K562 (cell line): ENCODE results near the gene NCOA1. TPM values are rescaled to one million over a fixed set of nuclear protein-coding genes. Genes with fewer than 3 reads are reported as not detected.
A peak's percentile ranks its signal among the peaks of the same experiment; 100 is the strongest.

Source experiments
- ASH1L ChIP-seq: fragments of 450-650 bp; IDR thresholded peaks from 2 replicates; pipeline ENCODE4 v1.6.1; 2018; ENCODE audit warnings: borderline replicate concordance, mild to moderate bottlenecking, low read depth; ENCODE audit not compliant: partially characterized antibody
- C11orf30 ChIP-seq: fragments of 450-650 bp; IDR thresholded peaks from 2 replicates; pipeline ENCODE4 v1.6.1; 2016; ENCODE audit warnings: low read depth, mild to moderate bottlenecking
- CEBPZ ChIP-seq: fragments of 150-350 bp; IDR thresholded peaks from 2 replicates; pipeline ENCODE4 v1.6.1; 2014; ENCODE audit warnings: low read depth, mild to moderate bottlenecking, low read length, borderline replicate concordance
- FOXJ3 ChIP-seq: sonication (generic); formaldehyde crosslinking; IDR thresholded peaks from 2 replicates; pipeline ENCODE4 v1.4.0; 2020; ENCODE audit warnings: mild to moderate bottlenecking, missing genetic modification reagents
- LARP7 ChIP-seq: fragments of 450-650 bp; IDR thresholded peaks from 2 replicates; pipeline ENCODE4 v1.6.1; 2016
- MAFF ChIP-seq: IDR thresholded peaks from 2 replicates; pipeline ENCODE4 v1.6.1; 2012; ENCODE audit warnings: low read length, improper control_type of control experiment
- NFE2L1 ChIP-seq: fragments of 450-650 bp; IDR thresholded peaks from 2 replicates; pipeline ENCODE4 v1.6.1; 2016; ENCODE audit warnings: missing genetic modification characterization, low read depth, mild to moderate bottlenecking, missing compliant biosample characterization, moderate library complexity, borderline replicate concordance
- SMARCA4 ChIP-seq: fragments of 450-650 bp; IDR thresholded peaks from 2 replicates; pipeline ENCODE4 v1.6.1; 2016
- ZBTB5 ChIP-seq: fragments of 450-650 bp; IDR thresholded peaks from 2 replicates; pipeline ENCODE4 v1.6.1; 2017; ENCODE audit warnings: antibody characterized with exemption
- polyA plus RNA-seq, 8 experiments: library from polyadenylated mRNA; depleted of rRNA in 4 of 8; stranded (reverse) in 5 of 8; unstranded in 3 of 8; fragments of >200 nt; fragmentation: Nextera tagmentation in 2 of 8; fragmentation: Illumina TruSeq in 1 of 8; extraction: Ambion mirVana in 2 of 8; extraction: Trizol in 1 of 8; gene quantifications; 2 replicates each; pipeline versions ENCODE4 v1.2.1 to v1.2.3, GENCODE V29; 2011 to 2014; ENCODE audit warnings: inconsistent platforms in 1 of 8, missing spikeins in 1 of 8
- total RNA-seq, 7 experiments: library from RNA; depleted of rRNA in 6 of 7; stranded (reverse); fragments of >200 nt in 6 of 7; fragmentation: Illumina TruSeq in 2 of 7; extraction: Trizol in 2 of 7; gene quantifications; 2 replicates each; pipeline versions ENCODE4 v1.2.1 to v1.2.3, GENCODE V29; 2011 to 2021; ENCODE audit warnings: low replicate concordance in 1 of 7
- TF ChIP-seq, protein P1 (sequence below): fragments of 450-650 bp; IDR thresholded peaks from 2 replicates; pipeline ENCODE4 v1.6.1; 2016; ENCODE audit warnings: mild to moderate bottlenecking, moderate library complexity

The NCOA1 gene
- total and polyA plus RNA-seq, 9 of the 15 experiments (the other 6 are each of a cell fraction or from before 2014, with no cell fraction given): 4.9 to 25.7 (median 17.0) TPM

- TF ChIP-seq FOXJ3 (CRISPR knock-in tag): no peak
- TF ChIP-seq CEBPZ: no peak
- peak; percentile 62; the same call in 1 of the 2 replicates for TF ChIP-seq ZBTB5
- peak; percentile 82 for TF ChIP-seq C11orf30
- TF ChIP-seq SMARCA4: 0 out of 2 replicates have a peak, but pooled peaks have one; percentile 11
- peak; percentile 14 for TF ChIP-seq ASH1L
- peak; percentile 53 for TF ChIP-seq NFE2L1 (tag)
- TF ChIP-seq, protein P1, sequence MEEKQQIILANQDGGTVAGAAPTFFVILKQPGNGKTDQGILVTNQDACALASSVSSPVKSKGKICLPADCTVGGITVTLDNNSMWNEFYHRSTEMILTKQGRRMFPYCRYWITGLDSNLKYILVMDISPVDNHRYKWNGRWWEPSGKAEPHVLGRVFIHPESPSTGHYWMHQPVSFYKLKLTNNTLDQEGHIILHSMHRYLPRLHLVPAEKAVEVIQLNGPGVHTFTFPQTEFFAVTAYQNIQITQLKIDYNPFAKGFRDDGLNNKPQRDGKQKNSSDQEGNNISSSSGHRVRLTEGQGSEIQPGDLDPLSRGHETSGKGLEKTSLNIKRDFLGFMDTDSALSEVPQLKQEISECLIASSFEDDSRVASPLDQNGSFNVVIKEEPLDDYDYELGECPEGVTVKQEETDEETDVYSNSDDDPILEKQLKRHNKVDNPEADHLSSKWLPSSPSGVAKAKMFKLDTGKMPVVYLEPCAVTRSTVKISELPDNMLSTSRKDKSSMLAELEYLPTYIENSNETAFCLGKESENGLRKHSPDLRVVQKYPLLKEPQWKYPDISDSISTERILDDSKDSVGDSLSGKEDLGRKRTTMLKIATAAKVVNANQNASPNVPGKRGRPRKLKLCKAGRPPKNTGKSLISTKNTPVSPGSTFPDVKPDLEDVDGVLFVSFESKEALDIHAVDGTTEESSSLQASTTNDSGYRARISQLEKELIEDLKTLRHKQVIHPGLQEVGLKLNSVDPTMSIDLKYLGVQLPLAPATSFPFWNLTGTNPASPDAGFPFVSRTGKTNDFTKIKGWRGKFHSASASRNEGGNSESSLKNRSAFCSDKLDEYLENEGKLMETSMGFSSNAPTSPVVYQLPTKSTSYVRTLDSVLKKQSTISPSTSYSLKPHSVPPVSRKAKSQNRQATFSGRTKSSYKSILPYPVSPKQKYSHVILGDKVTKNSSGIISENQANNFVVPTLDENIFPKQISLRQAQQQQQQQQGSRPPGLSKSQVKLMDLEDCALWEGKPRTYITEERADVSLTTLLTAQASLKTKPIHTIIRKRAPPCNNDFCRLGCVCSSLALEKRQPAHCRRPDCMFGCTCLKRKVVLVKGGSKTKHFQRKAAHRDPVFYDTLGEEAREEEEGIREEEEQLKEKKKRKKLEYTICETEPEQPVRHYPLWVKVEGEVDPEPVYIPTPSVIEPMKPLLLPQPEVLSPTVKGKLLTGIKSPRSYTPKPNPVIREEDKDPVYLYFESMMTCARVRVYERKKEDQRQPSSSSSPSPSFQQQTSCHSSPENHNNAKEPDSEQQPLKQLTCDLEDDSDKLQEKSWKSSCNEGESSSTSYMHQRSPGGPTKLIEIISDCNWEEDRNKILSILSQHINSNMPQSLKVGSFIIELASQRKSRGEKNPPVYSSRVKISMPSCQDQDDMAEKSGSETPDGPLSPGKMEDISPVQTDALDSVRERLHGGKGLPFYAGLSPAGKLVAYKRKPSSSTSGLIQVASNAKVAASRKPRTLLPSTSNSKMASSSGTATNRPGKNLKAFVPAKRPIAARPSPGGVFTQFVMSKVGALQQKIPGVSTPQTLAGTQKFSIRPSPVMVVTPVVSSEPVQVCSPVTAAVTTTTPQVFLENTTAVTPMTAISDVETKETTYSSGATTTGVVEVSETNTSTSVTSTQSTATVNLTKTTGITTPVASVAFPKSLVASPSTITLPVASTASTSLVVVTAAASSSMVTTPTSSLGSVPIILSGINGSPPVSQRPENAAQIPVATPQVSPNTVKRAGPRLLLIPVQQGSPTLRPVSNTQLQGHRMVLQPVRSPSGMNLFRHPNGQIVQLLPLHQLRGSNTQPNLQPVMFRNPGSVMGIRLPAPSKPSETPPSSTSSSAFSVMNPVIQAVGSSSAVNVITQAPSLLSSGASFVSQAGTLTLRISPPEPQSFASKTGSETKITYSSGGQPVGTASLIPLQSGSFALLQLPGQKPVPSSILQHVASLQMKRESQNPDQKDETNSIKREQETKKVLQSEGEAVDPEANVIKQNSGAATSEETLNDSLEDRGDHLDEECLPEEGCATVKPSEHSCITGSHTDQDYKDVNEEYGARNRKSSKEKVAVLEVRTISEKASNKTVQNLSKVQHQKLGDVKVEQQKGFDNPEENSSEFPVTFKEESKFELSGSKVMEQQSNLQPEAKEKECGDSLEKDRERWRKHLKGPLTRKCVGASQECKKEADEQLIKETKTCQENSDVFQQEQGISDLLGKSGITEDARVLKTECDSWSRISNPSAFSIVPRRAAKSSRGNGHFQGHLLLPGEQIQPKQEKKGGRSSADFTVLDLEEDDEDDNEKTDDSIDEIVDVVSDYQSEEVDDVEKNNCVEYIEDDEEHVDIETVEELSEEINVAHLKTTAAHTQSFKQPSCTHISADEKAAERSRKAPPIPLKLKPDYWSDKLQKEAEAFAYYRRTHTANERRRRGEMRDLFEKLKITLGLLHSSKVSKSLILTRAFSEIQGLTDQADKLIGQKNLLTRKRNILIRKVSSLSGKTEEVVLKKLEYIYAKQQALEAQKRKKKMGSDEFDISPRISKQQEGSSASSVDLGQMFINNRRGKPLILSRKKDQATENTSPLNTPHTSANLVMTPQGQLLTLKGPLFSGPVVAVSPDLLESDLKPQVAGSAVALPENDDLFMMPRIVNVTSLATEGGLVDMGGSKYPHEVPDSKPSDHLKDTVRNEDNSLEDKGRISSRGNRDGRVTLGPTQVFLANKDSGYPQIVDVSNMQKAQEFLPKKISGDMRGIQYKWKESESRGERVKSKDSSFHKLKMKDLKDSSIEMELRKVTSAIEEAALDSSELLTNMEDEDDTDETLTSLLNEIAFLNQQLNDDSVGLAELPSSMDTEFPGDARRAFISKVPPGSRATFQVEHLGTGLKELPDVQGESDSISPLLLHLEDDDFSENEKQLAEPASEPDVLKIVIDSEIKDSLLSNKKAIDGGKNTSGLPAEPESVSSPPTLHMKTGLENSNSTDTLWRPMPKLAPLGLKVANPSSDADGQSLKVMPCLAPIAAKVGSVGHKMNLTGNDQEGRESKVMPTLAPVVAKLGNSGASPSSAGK: no peak
- TF ChIP-seq MAFF: peak; percentile 68
- TF ChIP-seq LARP7: peak; percentile 77; the same call in 1 of the 2 replicates
Measured at GRCh38 chr2:24809316-24810007, 318.4 kb downstream of the NCOA1 start (continued).
